Choroid plexus epithelial cell (primary cell): ENCODE measurements around the gene C6orf118.

Experiments used
- DNase-seq: peaks from one replicate; pipeline ENCODE4 v3.0.0-alpha.2; 2010; ENCODE audit warnings: low read depth
- H3K4me3 ChIP-seq: 2 replicates; pipeline ENCODE4 v1.5.1; 2011; ENCODE audit warnings: low read depth, mild to moderate bottlenecking, control low read depth, low read length, moderate library complexity
- TF ChIP-seq, protein P1 (sequence below): conservative IDR thresholded peaks from 2 replicates; pipeline ENCODE4 v1.5.1; 2011; ENCODE audit warnings: low read depth, mild to moderate bottlenecking, control low read depth, inconsistent platforms, low read length, moderate library complexity

Gene C6orf118

DNA sequence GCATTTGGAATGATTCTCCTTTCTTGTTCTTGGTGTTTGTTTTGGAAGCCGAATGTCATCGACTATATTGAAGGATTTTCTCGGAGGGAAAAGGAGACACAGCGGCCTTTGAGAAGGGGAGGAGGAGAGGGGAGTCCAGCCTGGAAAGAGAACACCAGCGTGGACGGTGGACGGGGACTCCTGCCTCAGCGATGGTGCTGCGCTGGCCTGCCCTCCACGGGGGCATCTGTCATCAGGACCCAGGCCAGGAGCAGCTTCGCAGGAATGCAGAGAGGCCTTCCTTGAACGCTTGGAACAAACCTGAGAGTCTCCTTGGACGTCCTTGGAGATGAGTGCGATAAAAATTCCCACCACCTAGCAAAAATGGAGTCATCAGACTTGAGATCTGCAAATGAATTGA is 8.3 kb upstream of the C6orf118 start:
- TF ChIP-seq, protein P1, sequence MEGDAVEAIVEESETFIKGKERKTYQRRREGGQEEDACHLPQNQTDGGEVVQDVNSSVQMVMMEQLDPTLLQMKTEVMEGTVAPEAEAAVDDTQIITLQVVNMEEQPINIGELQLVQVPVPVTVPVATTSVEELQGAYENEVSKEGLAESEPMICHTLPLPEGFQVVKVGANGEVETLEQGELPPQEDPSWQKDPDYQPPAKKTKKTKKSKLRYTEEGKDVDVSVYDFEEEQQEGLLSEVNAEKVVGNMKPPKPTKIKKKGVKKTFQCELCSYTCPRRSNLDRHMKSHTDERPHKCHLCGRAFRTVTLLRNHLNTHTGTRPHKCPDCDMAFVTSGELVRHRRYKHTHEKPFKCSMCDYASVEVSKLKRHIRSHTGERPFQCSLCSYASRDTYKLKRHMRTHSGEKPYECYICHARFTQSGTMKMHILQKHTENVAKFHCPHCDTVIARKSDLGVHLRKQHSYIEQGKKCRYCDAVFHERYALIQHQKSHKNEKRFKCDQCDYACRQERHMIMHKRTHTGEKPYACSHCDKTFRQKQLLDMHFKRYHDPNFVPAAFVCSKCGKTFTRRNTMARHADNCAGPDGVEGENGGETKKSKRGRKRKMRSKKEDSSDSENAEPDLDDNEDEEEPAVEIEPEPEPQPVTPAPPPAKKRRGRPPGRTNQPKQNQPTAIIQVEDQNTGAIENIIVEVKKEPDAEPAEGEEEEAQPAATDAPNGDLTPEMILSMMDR, result no peak
- no peak for DNase-seq
- no peak overlapping the region for H3K4me3 ChIP-seq

DNA sequence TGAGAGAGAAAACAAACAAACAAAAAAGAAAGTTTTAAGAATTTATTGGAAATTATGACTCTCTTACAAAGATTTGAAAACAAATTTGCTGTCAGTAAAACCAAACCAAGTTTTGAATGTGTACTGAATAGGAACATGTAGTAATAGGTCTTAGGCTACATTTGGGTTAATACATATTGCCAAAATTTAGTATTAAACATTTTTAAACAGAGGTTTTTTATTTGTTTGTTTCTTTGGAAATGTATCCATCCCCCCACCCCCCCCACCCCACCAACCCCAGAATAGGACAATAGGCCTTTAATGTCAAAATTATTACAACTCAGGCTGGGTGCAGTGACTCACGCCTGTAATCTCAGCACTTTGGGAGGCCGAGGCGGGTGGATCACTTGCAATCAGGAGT is 2.5 kb downstream of the C6orf118 start:
- no peak overlapping the region for H3K4me3 ChIP-seq
- DNase-seq, result no peak
- TF ChIP-seq, protein P1, result no peak

DNA sequence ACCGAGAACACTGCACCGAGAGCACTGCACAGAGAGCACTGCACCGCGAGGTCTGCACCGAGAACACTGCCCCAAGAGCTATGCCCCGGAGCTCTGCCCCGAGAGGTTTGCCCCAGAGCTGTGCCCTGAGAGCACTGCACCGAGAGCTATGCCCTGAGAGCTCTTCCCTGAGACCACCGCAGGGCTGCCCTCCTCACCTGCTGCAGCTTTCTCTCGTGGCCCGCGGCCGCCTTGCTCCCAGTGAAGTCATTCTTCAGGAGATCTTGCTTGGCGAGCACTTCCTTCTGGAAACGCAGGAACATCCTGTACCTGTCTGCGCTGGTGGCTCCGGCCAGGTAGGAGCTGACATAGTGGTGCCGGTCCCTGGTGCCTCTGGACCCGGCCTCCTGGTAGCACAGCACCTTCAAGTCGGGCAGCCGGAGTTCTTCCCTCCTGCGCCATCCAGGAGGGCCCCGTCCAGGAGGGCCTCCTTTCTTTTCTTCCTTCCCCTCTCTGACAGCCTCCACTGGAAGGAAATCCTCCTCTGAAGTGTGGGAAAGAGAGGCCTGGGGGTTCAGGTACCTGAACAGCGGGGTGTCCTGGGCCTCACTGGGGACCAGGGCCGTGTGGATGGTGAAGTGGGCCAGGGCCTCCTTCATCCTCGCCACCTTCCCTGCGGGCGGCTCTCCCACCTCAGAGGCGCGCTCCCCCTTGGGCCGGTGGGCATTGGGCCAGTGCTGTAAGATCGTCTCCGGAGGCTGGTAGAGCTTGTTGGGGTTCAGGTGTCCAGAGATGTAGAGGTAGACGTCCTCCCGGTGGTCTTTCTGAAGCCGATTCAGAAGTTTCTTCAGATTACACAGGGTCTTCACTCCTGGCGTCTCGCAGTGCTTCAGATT is 7.8 kb downstream of the C6orf118 start:
- DNase-seq, result no peak
- TF ChIP-seq, protein P1, result no peak
- H3K4me3 ChIP-seq, result no peak overlapping the region

DNA sequence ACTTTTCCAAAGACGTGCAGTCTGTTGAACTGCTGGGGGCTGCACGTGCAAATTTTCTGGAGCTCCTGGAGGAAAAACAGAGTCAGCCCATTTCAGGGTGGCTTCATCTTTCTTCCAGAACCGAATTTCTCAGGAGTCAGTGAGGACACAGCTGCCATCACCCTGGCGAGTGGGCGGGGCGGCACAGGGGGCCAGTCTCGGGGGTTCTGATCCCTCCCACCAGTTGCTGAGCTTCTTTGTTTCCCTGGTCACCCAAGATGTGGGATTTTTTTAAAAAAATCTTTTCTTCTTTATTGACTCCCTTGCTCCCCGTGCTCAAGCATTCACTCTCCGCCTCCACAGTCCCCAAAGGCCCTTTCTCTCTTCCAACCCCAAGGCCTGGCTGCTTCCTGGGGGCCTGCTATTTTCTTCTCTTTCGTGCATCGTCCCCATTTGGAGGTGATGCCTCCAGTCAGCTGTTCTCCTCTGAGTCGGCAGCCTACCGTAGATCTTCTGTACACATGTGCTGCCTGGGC is 8.9 kb downstream of the C6orf118 start:
- DNase-seq, result no peak
- TF ChIP-seq, protein P1, result no peak
- H3K4me3 ChIP-seq, result no peak overlapping the region

DNA sequence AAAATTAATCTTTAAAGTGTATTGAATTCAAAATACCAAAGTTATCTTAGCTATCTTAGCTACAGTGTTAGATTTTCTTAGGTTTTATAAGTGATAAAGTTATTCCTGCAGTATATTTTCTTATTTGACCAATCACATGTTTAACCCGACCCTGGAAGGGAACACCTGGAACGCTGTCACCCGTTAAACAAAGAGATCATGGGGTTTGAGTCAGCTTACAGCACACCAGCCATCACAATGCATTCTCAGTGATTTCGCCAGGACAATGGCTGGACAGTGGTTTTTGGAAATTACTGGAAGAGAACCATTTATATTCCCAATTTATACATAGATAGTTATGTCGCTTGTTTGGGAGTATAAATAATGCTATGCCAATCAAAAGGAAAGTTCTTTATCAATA is 10.5 kb downstream of the C6orf118 start:
- TF ChIP-seq, protein P1, result no peak
- no peak for DNase-seq

DNA sequence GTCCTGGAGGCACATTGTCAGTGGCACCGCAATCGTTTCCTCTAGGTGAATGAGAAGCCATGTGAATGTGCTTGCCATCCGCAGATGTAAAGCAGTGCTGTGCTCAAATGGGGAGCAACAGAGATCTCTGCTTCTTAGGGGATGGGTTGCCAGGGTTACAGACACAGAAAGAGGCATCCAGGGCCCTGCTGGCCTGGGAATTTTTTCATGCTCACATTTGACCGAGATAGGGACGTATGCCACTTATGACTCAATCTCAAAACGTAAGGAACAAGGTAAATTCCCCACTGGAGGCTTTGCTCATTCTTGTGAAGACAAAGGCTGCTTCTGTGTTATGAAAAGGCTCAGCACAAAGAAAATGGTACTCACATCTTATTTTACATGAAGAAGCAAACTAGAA is 11.0 kb downstream of the C6orf118 start:
- no peak overlapping the region for H3K4me3 ChIP-seq
- TF ChIP-seq, protein P1, result no peak
- DNase-seq, result no peak

More for the DNA sequence above, 10.5 kb downstream of the C6orf118 start:
- H3K4me3 ChIP-seq, result no peak overlapping the region

DNA sequence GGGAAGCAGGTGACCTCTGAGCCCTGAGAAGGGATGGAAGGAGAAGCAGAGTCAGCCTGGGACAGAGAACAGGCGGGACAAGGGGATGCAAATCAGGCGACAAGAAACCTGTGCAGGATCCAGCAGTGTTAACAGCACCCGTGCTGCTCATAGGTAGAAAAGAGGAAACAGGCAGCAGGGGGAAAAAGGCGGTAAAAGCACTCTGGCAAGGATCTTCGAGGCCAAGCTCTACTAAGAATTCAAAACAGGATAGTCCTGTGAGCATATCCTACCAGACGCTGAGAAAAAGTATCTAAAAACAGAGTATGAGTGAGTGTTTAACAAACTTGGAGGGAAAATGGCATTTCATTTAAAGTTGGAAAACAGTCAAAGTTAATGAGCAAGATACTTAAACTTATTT is 16.7 kb downstream of the C6orf118 start:
- DNase-seq, result no peak
- TF ChIP-seq, protein P1, result no peak
- H3K4me3 ChIP-seq, result no peak overlapping the region
